Ovary (tissue), 3 donors: ENCODE results near the gene CDKAL1.

Source experiments
- EP300 ChIP-seq: sonication (generic); formaldehyde crosslinking; IDR thresholded peaks from one replicate; pipeline ENCODE4 v1.6.1; 2017; ENCODE audit warnings: antibody characterized with exemption
- POLR2A ChIP-seq: fragments of 450-650 bp; IDR thresholded peaks from one replicate; pipeline ENCODE4 v1.6.1; 2017; ENCODE audit warnings: antibody characterized with exemption, mild to moderate bottlenecking, moderate library complexity
- TF ChIP-seq, protein P1 (sequence below), 3 donors: fragments of 450-650 bp in 2 of 3; fragments of 200-600 bp in 1 of 3; IDR thresholded peaks; one replicate each; pipeline versions ENCODE4 v1.5.1 to v1.8.0; 2016 to 2022; ENCODE audit warnings: antibody characterized with exemption in 3 of 3, mild to moderate bottlenecking in 1 of 3
- donor health status: DM: no; HTN: no; CAD: no.

DNA sequence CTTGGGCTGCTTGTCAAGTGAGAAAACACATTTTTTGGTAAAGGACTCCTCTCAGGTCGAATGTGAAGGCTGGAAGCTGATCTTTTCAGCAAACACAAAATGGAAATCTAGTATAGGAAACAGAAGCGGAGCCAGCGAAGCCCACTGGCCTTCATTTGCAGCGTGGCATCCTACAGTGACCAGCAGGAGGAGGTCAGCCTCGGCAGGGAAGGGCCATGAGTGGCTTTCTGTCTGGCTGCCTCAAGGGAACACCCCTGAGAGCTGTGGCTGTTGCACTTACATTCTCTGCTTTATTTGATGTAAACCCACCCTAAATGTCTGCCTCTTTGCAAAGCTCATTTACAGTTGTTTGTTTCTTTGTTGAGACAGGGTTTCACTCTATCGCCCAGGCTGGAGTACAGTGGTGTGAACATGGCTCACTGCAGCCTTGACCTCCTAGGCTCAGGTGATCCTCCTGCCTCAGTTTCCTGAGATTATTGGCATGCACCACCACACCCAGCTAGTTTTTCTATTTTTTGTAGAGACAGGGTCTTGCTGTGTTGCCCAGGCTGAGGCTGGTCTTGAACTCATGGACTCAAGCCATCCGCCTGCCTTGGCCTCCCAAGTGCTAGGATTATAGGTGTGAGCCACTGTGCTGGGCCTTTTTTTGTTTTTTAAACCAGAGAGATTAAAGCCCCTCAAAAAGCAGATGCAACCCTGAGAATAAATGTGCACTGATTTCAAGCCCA, 737.3 kb downstream of the CDKAL1 start:
- TF ChIP-seq, protein P1, sequence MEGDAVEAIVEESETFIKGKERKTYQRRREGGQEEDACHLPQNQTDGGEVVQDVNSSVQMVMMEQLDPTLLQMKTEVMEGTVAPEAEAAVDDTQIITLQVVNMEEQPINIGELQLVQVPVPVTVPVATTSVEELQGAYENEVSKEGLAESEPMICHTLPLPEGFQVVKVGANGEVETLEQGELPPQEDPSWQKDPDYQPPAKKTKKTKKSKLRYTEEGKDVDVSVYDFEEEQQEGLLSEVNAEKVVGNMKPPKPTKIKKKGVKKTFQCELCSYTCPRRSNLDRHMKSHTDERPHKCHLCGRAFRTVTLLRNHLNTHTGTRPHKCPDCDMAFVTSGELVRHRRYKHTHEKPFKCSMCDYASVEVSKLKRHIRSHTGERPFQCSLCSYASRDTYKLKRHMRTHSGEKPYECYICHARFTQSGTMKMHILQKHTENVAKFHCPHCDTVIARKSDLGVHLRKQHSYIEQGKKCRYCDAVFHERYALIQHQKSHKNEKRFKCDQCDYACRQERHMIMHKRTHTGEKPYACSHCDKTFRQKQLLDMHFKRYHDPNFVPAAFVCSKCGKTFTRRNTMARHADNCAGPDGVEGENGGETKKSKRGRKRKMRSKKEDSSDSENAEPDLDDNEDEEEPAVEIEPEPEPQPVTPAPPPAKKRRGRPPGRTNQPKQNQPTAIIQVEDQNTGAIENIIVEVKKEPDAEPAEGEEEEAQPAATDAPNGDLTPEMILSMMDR (IDR thresholded peaks at IDR 0.05) = no peak
- TF ChIP-seq POLR2A (no peak), EP300 (no peak)
